A673 (cell line): Measurements from ENCODE around the gene RHOXF2.
"Not testable (repeated sequence)": the region's sequence is repeated elsewhere in the genome, so short reads cannot be mapped to it uniquely, and the experiment has no call there.

Experiments used
- EZH2 ChIP-seq: fragments of 200-600 bp; sonication (generic); IDR thresholded peaks from 2 replicates; pipeline ENCODE4 v1.6.1; 2017; ENCODE audit warnings: borderline replicate concordance, low read depth, mild to moderate bottlenecking, mixed read lengths, antibody characterized with exemption, low read length; ENCODE audit not compliant: poor library complexity, severe bottlenecking
- TF ChIP-seq, protein P1 (sequence below): fragments of 300-800, 200-600 bp; sonication (generic); conservative IDR thresholded peaks from 2 replicates; pipeline ENCODE4 v1.5.1; 2017; ENCODE audit warnings: low read depth, mild to moderate bottlenecking, antibody characterized with exemption, low read length, moderate library complexity, mixed read lengths

DNA sequence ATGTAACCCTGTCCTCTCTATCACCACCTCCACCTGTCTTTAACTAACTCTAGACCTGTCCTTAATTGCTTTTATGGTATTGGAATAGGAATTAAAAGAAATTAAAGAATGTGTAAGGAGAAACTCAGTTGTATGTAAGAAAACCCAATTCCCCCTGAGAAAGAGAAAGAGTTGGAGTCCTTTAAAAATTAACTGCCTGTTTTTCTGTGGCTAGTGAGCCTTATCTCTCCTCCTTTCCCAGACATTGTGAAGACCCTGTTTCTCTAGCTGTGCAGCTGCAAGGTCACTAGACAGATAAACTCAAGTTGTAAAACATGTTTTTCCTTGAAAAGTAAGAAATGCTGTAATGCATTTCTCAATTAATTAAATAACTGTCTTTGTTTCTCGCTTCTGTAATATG, 12.1 kb upstream of the RHOXF2 start:
- TF ChIP-seq, protein P1, sequence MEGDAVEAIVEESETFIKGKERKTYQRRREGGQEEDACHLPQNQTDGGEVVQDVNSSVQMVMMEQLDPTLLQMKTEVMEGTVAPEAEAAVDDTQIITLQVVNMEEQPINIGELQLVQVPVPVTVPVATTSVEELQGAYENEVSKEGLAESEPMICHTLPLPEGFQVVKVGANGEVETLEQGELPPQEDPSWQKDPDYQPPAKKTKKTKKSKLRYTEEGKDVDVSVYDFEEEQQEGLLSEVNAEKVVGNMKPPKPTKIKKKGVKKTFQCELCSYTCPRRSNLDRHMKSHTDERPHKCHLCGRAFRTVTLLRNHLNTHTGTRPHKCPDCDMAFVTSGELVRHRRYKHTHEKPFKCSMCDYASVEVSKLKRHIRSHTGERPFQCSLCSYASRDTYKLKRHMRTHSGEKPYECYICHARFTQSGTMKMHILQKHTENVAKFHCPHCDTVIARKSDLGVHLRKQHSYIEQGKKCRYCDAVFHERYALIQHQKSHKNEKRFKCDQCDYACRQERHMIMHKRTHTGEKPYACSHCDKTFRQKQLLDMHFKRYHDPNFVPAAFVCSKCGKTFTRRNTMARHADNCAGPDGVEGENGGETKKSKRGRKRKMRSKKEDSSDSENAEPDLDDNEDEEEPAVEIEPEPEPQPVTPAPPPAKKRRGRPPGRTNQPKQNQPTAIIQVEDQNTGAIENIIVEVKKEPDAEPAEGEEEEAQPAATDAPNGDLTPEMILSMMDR = not testable (repeated sequence)
- TF ChIP-seq EZH2 = not testable (repeated sequence)
